OCI-LY1 (cell line): Measurements from ENCODE around the gene PLA2G2D.

Source experiments
- EZH2 ChIP-seq: fragments of 200-600 bp; sonication (generic), shearing (Covaris generic); IDR thresholded peaks from 2 replicates; pipeline ENCODE4 v1.8.0; 2017; ENCODE audit warnings: borderline replicate concordance, mixed run types, mild to moderate bottlenecking, antibody characterized with exemption, low read length, moderate library complexity, mixed read lengths
- TF ChIP-seq, protein P1 (sequence below): fragments of 200-600 bp; sonication (generic), shearing (Covaris generic); IDR thresholded peaks from 2 replicates; pipeline ENCODE4 v1.5.1; 2017; ENCODE audit warnings: mild to moderate bottlenecking, antibody characterized with exemption, low read length, moderate library complexity, mixed read lengths

DNA sequence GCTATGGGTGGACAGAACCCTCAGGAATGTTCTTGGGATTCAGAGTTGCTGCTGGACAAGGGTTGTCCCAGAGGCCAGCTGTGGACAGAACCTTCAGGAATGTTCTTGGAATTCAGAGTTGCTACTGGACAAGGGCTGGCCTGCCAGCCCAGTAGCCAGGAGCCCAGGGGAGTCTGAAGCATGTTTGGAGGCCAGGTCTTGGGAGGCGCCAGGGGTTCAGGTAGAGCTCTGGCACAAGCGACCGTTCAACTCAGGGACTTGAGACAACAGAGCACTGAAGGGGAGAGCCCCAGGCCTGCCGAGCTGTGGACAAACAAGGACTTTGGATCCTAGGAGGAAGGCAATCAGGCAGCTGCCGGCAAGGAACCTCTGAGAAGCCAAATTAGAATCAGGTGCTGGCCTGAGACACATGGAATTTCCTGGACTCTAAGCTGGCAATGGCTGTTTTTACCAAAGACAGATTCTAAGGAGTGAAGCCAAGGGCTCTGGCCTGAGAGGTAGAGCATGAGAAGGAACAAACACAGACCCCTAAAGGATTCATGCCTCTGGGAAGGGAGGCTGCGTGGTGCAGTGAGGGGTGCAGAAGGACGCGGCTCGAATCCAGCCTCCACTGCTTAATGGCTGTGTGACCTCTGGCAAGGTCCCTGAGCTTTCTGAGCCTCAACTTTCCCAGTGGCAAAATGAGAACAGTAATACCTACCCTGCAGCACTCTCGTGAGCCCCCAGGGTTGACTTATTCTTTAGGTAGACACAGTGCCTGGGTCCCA is 36.0 kb downstream of the PLA2G2D start:
- TF ChIP-seq, protein P1, sequence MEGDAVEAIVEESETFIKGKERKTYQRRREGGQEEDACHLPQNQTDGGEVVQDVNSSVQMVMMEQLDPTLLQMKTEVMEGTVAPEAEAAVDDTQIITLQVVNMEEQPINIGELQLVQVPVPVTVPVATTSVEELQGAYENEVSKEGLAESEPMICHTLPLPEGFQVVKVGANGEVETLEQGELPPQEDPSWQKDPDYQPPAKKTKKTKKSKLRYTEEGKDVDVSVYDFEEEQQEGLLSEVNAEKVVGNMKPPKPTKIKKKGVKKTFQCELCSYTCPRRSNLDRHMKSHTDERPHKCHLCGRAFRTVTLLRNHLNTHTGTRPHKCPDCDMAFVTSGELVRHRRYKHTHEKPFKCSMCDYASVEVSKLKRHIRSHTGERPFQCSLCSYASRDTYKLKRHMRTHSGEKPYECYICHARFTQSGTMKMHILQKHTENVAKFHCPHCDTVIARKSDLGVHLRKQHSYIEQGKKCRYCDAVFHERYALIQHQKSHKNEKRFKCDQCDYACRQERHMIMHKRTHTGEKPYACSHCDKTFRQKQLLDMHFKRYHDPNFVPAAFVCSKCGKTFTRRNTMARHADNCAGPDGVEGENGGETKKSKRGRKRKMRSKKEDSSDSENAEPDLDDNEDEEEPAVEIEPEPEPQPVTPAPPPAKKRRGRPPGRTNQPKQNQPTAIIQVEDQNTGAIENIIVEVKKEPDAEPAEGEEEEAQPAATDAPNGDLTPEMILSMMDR, result no peak
- TF ChIP-seq EZH2, result no peak
